GM20431 (cell line): ENCODE results near the gene MICU2.
"Not testable (repeated sequence)": the region's sequence is repeated elsewhere in the genome, so short reads cannot be mapped to it uniquely, and the experiment has no call there.

Experiments
- in situ Hi-C: fragments of 300-500 bp; cut with MseI, MboI; formaldehyde crosslinking; loops from one replicate; pipeline ENCODE4 v1.15.0; 2020; ENCODE audit warnings: low sequenced_read_pairs; ENCODE audit not compliant: unreplicated experiment

The MICU2 gene

DNA sequence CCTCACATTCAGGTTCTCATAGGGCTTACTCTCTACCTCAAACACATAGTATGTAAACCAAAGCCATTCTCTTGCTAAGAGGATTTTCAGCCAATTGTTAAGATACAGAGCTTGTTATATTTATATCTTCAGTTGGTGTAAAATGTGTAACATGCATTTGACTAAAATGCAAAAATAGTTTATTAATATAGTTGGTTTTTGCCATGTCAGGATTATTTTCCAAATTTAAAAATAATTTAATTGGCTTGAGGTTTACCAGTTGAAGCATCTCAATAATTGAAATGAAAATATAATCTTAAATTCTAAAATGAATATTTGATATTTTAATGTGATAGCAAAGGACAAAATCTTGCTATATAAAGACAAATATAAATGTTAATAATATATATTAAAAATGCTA, 7.2 kb downstream of the MICU2 start:
- in situ Hi-C loops, result no loop called here

DNA sequence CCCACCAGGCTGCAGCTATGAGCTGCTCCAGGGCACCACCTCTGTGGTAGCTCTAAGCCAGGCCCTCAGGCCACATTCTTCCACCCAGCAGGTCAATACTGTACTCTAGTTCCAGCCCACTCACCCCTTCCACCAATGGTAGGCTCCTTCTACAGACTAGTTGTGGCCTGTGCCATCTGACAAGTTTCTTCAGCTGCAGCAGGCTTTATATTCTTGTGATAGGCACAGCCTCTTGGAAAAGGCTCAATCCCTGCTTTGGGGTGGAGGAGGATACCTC, 8.5 kb downstream of the MICU2 start:
- in situ Hi-C loops, result no loop called here

DNA sequence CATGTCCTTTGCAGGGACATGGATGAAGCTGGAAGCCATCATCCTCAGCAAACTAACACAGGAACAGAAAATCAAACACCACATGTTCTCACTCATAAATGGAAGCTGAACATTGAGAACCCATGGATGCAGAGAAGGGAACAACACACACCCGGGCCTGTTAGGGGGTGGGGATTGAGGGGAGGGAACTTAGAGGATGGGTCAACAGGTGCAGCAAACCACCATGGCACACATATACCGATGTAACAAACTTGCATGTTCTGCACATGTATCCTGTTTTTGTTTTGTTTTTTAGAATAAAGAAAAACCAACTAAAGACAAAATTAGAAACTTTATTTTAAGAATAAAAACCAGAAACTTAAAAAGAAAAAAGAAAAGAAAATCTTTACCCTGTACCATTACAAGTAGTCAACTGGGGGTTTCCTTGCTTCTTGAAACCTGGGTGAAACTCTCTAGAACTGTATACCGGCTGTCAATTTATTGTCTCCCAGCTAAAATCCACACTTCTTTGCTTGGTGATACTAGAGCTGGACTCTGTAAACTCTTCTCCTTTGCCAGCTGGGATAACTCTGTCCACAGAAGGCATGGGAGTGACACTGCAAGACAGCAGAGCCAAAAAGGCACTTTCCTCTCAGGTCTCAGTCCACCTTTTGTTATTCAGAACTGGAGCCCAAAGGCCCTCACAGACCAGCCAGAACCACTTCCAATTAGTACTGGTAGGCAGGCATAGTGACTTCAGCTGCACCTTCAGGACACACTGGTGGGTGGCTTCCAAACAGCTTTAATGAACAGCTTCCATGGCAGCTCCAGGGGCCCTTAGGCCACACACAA, 9.0 kb downstream of the MICU2 start:
- in situ Hi-C loops, result no loop called here

DNA sequence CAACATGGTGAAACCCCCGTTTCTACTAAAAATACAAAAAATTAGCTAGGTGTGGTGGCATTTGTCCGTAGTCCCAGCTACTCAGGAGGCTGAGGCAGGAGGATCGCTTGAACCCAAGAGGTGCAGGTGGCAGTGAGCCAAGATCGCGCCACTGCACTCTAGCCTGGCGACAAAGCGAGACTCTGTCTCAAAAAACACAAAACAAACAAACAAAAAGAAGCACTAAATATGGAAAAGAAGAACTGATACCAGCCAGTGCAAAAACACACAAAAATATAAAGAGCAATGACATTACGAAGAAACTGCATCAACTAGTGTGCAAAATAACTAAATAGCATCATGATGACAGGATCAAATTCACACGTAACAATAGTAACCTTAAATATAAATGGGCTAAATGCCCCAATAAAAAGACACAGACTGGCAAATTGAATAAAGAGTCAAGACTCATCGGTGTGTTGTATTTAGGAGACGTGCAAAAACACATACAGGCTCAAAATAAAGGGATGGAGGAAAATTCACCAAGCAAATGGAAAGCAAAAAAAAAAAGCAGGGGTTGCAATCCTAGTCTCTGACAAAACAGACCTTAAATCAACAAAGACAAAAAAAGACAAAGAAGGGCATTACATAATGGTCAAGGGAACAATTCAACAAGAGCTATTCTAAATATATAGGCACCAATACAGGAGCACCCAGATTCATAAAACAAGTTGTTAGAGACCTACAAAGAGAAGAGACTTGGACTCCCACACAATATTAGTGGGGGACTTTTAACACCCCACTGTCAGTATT, 13.1 kb downstream of the MICU2 start:
- in situ Hi-C loops, result not testable (repeated sequence)

DNA sequence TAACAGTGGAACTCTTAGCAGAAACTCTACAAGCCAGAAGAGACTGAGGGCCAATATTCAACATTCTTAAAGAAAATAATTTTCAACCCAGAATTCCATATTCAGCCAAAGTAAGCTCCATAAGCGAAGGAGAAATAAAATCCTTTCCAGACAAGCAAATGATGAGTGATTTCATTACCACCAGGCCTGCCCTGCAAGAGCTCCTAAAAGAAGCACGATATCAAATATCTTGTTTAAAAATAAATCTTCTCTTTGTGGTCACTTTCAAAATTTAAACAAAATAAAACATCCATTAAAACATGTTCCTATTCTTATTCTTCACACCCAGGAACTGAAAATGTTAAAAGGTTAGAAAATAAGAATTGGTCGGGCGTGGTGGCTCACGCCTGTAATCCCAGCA, 13.7 kb downstream of the MICU2 start:
- in situ Hi-C loops, result no loop called here

GRCh38 chr13:21589510-21589909, 14.5 kb downstream of the MICU2 start:
- in situ Hi-C loops, result not testable (repeated sequence)

DNA sequence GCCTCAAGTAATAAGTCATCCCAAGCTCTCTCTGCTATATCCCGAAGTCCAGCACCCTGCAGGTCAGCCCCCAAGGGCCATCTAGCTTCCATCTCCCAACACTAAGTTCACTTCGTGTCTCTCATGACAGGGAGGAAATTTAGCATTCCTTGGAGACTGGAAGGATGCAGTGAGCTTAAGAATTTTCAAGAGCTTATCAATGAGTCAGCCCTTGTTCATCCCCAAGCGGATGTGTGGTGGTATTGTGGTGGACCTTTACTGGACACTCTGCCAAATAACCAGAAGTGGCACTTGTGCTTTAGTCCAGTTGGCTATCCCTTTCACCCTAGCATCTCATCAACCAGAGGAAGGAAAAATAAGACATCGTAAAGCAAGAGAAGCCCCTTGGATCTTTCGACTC, 15.6 kb downstream of the MICU2 start:
- in situ Hi-C loops, result not testable (repeated sequence)

- in situ Hi-C loops, result no loop called here
These were observed 18.9 kb downstream of the MICU2 start for GRCh38 chr13:21584973-21585592.

- in situ Hi-C loops, result no loop called here
These were observed 20.5 kb downstream of the MICU2 start for GRCh38 chr13:21583478-21583877.

- in situ Hi-C loops, result no loop called here
These were observed 23.2 kb downstream of the MICU2 start for GRCh38 chr13:21580736-21581135.

DNA sequence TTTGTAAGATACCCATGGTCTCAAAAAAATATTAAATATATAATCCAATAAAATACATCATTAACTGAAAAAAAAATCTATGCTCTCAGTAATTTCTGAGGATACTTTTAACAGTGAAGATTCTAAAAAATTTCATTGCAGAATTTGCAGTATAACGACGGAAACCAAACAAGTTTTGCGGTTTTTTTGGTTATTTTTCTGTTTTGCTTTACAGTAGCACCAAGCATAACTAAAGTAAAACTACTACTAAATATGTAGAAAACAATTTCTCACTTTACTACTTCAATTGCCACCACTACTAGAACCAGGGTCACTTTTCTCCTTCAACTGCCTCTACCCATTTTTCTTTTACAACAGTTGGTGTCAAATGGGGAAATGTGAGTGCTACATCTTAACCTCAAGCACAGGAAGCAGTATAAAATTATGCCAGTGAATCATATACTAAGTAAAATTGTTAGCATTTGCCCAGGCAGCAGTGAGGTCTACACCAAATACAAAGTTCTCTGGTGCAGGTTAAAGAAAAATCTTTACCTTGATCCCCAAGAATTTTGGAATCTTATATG, 24.1 kb downstream of the MICU2 start:
- in situ Hi-C loops, result no loop called here

DNA sequence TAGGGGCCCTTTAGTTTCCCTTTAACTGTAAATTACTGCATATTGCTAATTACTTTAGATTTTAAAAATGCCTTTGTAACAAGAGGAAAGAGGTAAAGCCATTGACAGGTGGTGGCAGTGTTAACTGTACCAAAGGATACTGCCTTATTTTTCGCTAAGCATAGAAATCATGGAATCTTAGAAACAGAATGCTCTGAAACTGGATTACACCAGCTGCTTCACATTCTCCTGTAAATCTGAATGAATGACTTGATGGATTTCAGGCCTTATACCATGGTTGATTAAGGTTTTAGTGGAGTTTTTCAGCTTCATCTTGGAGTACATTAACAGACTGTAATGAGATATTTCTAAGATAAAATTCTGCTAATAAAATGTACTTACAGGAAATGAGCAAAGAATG, 25.2 kb downstream of the MICU2 start:
- in situ Hi-C loops, result no loop called here

DNA sequence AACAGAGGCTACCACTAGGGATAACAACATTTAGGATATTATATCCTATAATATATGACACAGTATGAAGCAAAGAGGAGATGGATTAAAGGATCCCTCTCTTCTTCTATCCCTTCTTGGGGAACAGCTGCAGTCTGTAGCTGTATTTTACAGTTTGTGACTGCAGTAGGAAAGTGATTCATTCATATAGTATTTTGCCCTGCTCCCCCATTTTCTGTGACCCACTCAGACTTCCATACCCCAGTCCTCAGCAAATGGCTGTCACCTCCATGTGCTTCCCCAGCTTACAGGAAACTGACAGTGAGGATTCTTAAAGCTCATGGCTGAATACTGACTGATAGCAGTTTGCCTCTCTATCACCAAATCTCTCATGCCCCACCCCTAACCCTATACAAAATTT, 27.5 kb downstream of the MICU2 start:
- in situ Hi-C loops, result no loop called here

- in situ Hi-C loops, result no loop called here
These were observed 29.9 kb downstream of the MICU2 start for GRCh38 chr13:21573920-21574712.

DNA sequence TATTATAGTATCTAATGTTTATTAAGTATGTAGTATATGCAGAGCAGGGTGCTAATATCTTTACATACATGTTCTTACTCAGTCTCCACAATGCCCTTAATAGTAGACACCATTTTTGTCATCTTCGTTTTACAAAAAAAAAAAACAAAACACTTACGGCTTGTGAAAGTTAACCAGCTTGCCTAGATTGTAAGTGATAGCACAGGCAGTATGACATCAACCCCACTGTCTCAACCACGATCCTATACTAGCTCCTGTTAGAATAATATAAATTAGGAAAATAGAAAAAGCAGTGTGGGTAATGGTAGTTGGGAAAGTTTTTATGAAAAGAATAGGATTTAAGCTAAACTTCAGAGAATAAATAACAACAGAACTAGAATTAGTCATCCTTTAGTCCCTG, 34.3 kb downstream of the MICU2 start:
- in situ Hi-C loops, result no loop called here

GRCh38 chr13:21568854-21569253, 35.1 kb downstream of the MICU2 start:
- in situ Hi-C loops, result no loop called here

GRCh38 chr13:21567714-21568113, 36.3 kb downstream of the MICU2 start:
- in situ Hi-C loops, result no loop called here

GRCh38 chr13:21557995-21558394, 46.0 kb downstream of the MICU2 start:
- in situ Hi-C loops, result no loop called here

DNA sequence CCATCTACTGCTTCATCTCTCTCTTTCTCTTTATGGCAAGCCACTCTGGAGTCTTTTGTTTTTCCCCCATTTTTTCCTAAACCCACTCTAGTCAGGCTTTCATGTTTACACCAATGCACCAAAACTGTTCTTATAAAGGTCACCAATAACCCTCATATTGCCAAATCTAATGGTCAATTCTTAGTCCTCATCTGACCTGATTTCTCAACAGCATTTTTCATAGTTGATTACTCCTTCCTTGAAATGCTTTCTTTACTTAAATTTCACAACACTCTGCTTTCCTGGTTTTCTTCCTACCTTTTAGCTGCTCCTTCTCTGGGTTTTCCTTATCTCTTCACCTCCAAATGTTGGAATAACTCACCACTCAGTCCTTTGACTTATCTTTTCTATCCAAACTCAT, 47.9 kb downstream of the MICU2 start:
- in situ Hi-C loops, result no loop called here

GRCh38 chr13:21553261-21553660, 50.7 kb downstream of the MICU2 start:
- in situ Hi-C loops, result not testable (repeated sequence)
